ENCODE results near the gene MKLN1.

- no peak for TF ChIP-seq POLR2A (IDR thresholded peaks at IDR 0.05)
- no peak for TF ChIP-seq CTCF (IDR thresholded peaks at IDR 0.05)
These were observed 38.2 kb downstream of the MKLN1 start for GRCh38 chr7:131365838-131366237.
